MM.1S (cell line): Measurements from ENCODE around the gene SLC26A5.

Source experiments
- DNase-seq: peaks from one replicate; pipeline ENCODE4 v3.0.0-alpha.2; 2015
- H2AFZ ChIP-seq: fragments of 300-600 bp; sonication (generic); 2 replicates; pipeline ENCODE4 v1.6.0; 2016; ENCODE audit warnings: antibody characterized with exemption, low read length
- H3F3A ChIP-seq: fragments of 300-600 bp; sonication (generic); 2 replicates; pipeline ENCODE4 v1.6.1; 2016; ENCODE audit warnings: mild to moderate bottlenecking, antibody characterized with exemption, low read length, moderate library complexity, mixed read lengths; ENCODE audit not compliant: insufficient read depth
- H3K27ac ChIP-seq: fragments of 300-600 bp; sonication (generic); 2 replicates; pipeline ENCODE4 v1.5.1; 2016; ENCODE audit warnings: mild to moderate bottlenecking, low read length
- H3K27me3 ChIP-seq: fragments of 300-600 bp; sonication (generic); replicated peaks from 2 replicates; pipeline ENCODE4 v1.6.0; 2016; ENCODE audit warnings: low read length; ENCODE audit not compliant: insufficient read depth
- H3K36me3 ChIP-seq: fragments of 300-600 bp; sonication (generic); replicated peaks from 2 replicates; pipeline ENCODE4 v1.6.1; 2016; ENCODE audit warnings: mild to moderate bottlenecking, low read length, mixed read lengths; ENCODE audit not compliant: insufficient read depth
- H3K4me1 ChIP-seq: fragments of 300-600 bp; sonication (generic); 2 replicates; pipeline ENCODE4 v1.6.1; 2016; ENCODE audit warnings: low read length, mixed read lengths
- H3K4me2 ChIP-seq: fragments of 300-600 bp; sonication (generic); 2 replicates; pipeline ENCODE4 v1.6.0; 2016; ENCODE audit warnings: low read depth, low read length
- H3K4me3 ChIP-seq: fragments of 300-600 bp; sonication (generic); 2 replicates; pipeline ENCODE4 v1.5.1; 2016; ENCODE audit warnings: low read length, mixed read lengths
- H3K79me2 ChIP-seq: fragments of 300-600 bp; sonication (generic); 2 replicates; pipeline ENCODE4 v1.6.1; 2016; ENCODE audit warnings: mixed run types, low read length, mixed read lengths
- H3K9ac ChIP-seq: fragments of 300-600 bp; sonication (generic); 2 replicates; pipeline ENCODE4 v1.6.1; 2016; ENCODE audit warnings: low read length, mixed read lengths
- H3K9me2 ChIP-seq: fragments of 300-600 bp; sonication (generic); replicated peaks from 2 replicates; pipeline ENCODE4 v1.6.1; 2016; ENCODE audit warnings: mild to moderate bottlenecking, low read length, mixed read lengths; ENCODE audit not compliant: insufficient read depth
- H3K9me3 ChIP-seq: fragments of 300-600 bp; sonication (generic); replicated peaks from 2 replicates; pipeline ENCODE4 v1.6.1; 2016; ENCODE audit warnings: mild to moderate bottlenecking, low read length, mixed read lengths; ENCODE audit not compliant: insufficient read depth
- H4K20me1 ChIP-seq: fragments of 300-600 bp; sonication (generic); 2 replicates; pipeline ENCODE4 v1.6.1; 2016; ENCODE audit warnings: mild to moderate bottlenecking, low read length, moderate library complexity, mixed read lengths; ENCODE audit not compliant: insufficient read depth
- CTCF ChIP-seq: fragments of 300-600 bp; sonication (generic); IDR thresholded peaks from 2 replicates; pipeline ENCODE4 v1.5.1; 2016; ENCODE audit warnings: antibody characterized with exemption, low read length, mixed read lengths
- EZH2 ChIP-seq: fragments of 300-600 bp; sonication (generic); optimal IDR thresholded peaks from 2 replicates; pipeline ENCODE3; 2017; ENCODE audit warnings: low read depth, mild to moderate bottlenecking, antibody characterized with exemption, low read length, mixed read lengths
- EZH2phosphoT487 ChIP-seq: fragments of 300-600 bp; sonication (generic); IDR thresholded peaks from 2 replicates; pipeline ENCODE4 v1.6.1; 2018; ENCODE audit warnings: antibody characterized with exemption, low read length

Gene SLC26A5

GRCh38 chr7:103373866-103374643 lies 72.0 kb downstream of the SLC26A5 start:
- H3K9ac ChIP-seq, result no peak overlapping the region
- H3K9me2 ChIP-seq, result no peaks in the 10 kb centered on the region
- H3K36me3 ChIP-seq, result 0 out of 2 replicates have a peak, but pooled peaks cover 4% of the 10 kb centered on the region
- no peaks in the 10 kb centered on the region for H3K4me1 ChIP-seq
- H4K20me1 ChIP-seq, result no peaks in the 10 kb centered on the region
- H3K27ac ChIP-seq, result no peak overlapping the region
- no peak for DNase-seq
- no peaks in the 10 kb centered on the region for H3K79me2 ChIP-seq
- no peak overlapping the region for H3K4me3 ChIP-seq
- H3F3A ChIP-seq, result no peaks in the 10 kb centered on the region
- H3K4me2 ChIP-seq, result no peak overlapping the region
- H3K9me3 ChIP-seq, result no peaks in the 10 kb centered on the region
- H2AFZ ChIP-seq, result no peak overlapping the region
- TF ChIP-seq EZH2, result no peak
- no peak for TF ChIP-seq EZH2phosphoT487
- no peak for TF ChIP-seq CTCF
- no peaks in the 10 kb centered on the region for H3K27me3 ChIP-seq

GRCh38 chr7:103369432-103369831 lies 76.6 kb downstream of the SLC26A5 start:
- H3K4me2 ChIP-seq, result no peak overlapping the region
- H3K9me3 ChIP-seq, result no peaks in the 10 kb centered on the region
- H3K27ac ChIP-seq, result no peak overlapping the region
- no peaks in the 10 kb centered on the region for H3K9me2 ChIP-seq
- no peaks in the 10 kb centered on the region for H4K20me1 ChIP-seq
- no peak overlapping the region for H3K9ac ChIP-seq
- H2AFZ ChIP-seq, result no peak overlapping the region
- H3K4me1 ChIP-seq, result no peaks in the 10 kb centered on the region
- H3K79me2 ChIP-seq, result no peaks in the 10 kb centered on the region
- no peak for TF ChIP-seq EZH2
- no peak for TF ChIP-seq CTCF
- TF ChIP-seq EZH2phosphoT487, result no peak
- H3K36me3 ChIP-seq, result peaks cover 21% of the 10 kb centered on the region
- DNase-seq, result no peak
- no peaks in the 10 kb centered on the region for H3K27me3 ChIP-seq
- H3F3A ChIP-seq, result no peaks in the 10 kb centered on the region
- no peak overlapping the region for H3K4me3 ChIP-seq

- Histone ChIP-seq H3K9me3 (no peaks in the 10 kb centered on the region), H3K9me2 (no peaks in the 10 kb centered on the region), H3K9ac (no peak overlapping the region), H3K4me1 (peaks cover 21% of the 10 kb centered on the region), H3K4me2 (peak overlapping the region; percentile 92; the same call in 1 of the 2 replicates), H2AFZ (no peak overlapping the region), H3K79me2 (peaks cover 83% of the 10 kb centered on the region), H3F3A (peaks cover 21% of the 10 kb centered on the region), H3K27ac (no peak overlapping the region), H3K27me3 (no peaks in the 10 kb centered on the region), H3K36me3 (0 out of 2 replicates have a peak, but pooled peaks cover 8% of the 10 kb centered on the region), H4K20me1 (peaks cover 23% of the 10 kb centered on the region), H3K4me3 (peak overlapping the region; percentile 96)
- peak; percentile 10 for DNase-seq
- TF ChIP-seq EZH2, result no peak
- no peak for TF ChIP-seq EZH2phosphoT487
These were observed 96.2 kb downstream of the SLC26A5 start for GRCh38 chr7:103349805-103350204.

GRCh38 chr7:103348959-103349358 lies 97.0 kb downstream of the SLC26A5 start:
- Histone ChIP-seq H3K9me3 (no peaks in the 10 kb centered on the region), H4K20me1 (peaks cover 23% of the 10 kb centered on the region), H3K4me1 (peaks cover 21% of the 10 kb centered on the region), H3K4me2 (peak overlapping the region; percentile 92), H3K79me2 (peaks cover 82% of the 10 kb centered on the region), H3K36me3 (0 out of 2 replicates have a peak, but pooled peaks cover 7% of the 10 kb centered on the region), H3K27ac (no peak overlapping the region), H3F3A (peaks cover 30% of the 10 kb centered on the region), H3K27me3 (no peaks in the 10 kb centered on the region), H2AFZ (no peak overlapping the region), H3K9ac (peak overlapping the region; percentile 95; the same call in 1 of the 2 replicates), H3K4me3 (peak overlapping the region; percentile 96), H3K9me2 (no peaks in the 10 kb centered on the region)
- DNase-seq, result no peak
- TF ChIP-seq EZH2 (no peak), CTCF (no peak), EZH2phosphoT487 (no peak)
